Adipocyte (in vitro differentiated cells): Measurements from ENCODE around the gene TTF2.

Experiments
- DNase-seq: peaks from one replicate; pipeline ENCODE4 v3.0.0-alpha.2; 2015; ENCODE audit warnings: low read depth
- H3K27me3 ChIP-seq: replicated peaks from 2 replicates; pipeline ENCODE4 v1.7.0; 2013; ENCODE audit warnings: mild to moderate bottlenecking, low read length, moderate library complexity; ENCODE audit not compliant: control insufficient read depth, insufficient read depth
- H3K36me3 ChIP-seq: 2 replicates; pipeline ENCODE4 v1.7.0; 2013; ENCODE audit warnings: low read length, mild to moderate bottlenecking, moderate library complexity; ENCODE audit not compliant: control insufficient read depth, insufficient read depth, severe bottlenecking
- H3K4me1 ChIP-seq: 2 replicates; pipeline ENCODE4 v1.7.0; 2013; ENCODE audit warnings: mild to moderate bottlenecking, low read length, moderate library complexity; ENCODE audit not compliant: control insufficient read depth, insufficient read depth
- H3K4me3 ChIP-seq: 2 replicates; pipeline ENCODE4 v1.7.0; 2013; ENCODE audit warnings: mild to moderate bottlenecking, low read length, moderate library complexity
- H3K9ac ChIP-seq: 2 replicates; pipeline ENCODE4 v1.7.0; 2013; ENCODE audit warnings: mild to moderate bottlenecking, low read length, moderate library complexity
- H3K9me3 ChIP-seq: 2 replicates; pipeline ENCODE4 v1.7.0; 2013; ENCODE audit warnings: mild to moderate bottlenecking, low read length, moderate library complexity; ENCODE audit not compliant: control insufficient read depth

TTF2 gene

GRCh38 chr1:117122330-117123025 is 62.4 kb downstream of the TTF2 start:
- Histone ChIP-seq H3K4me1 (peaks cover 9% of the 10 kb centered on the region), H3K27me3 (peaks cover 4% of the 10 kb centered on the region), H3K9ac (peak overlapping the region; percentile 90), H3K4me3 (peak overlapping the region; percentile 91), H3K36me3 (no peaks in the 10 kb centered on the region), H3K9me3 (no peaks in the 10 kb centered on the region)
- DNase-seq = no peak

- Histone ChIP-seq H3K9ac (no peak overlapping the region), H3K4me3 (no peak overlapping the region), H3K27me3 (peaks cover 4% of the 10 kb centered on the region), H3K9me3 (no peaks in the 10 kb centered on the region), H3K36me3 (no peaks in the 10 kb centered on the region), H3K4me1 (peaks cover 15% of the 10 kb centered on the region)
- no peak for DNase-seq
Measured at GRCh38 chr1:117123274-117123673, 63.1 kb downstream of the TTF2 start.

- Histone ChIP-seq H3K4me3 (no peak overlapping the region), H3K36me3 (no peaks in the 10 kb centered on the region), H3K9ac (no peak overlapping the region), H3K4me1 (peaks cover 16% of the 10 kb centered on the region), H3K27me3 (peaks cover 4% of the 10 kb centered on the region), H3K9me3 (no peaks in the 10 kb centered on the region)
- DNase-seq = no peak
Measured at GRCh38 chr1:117124661-117125060, 64.5 kb downstream of the TTF2 start.

GRCh38 chr1:117127795-117128194 is 67.7 kb downstream of the TTF2 start:
- Histone ChIP-seq H3K4me1 (peaks cover 7% of the 10 kb centered on the region), H3K36me3 (no peaks in the 10 kb centered on the region), H3K4me3 (no peak overlapping the region), H3K9ac (no peak overlapping the region), H3K27me3 (peaks cover 4% of the 10 kb centered on the region), H3K9me3 (no peaks in the 10 kb centered on the region)
- peak; percentile 54 for DNase-seq

- peaks cover 4% of the 10 kb centered on the region for H3K27me3 ChIP-seq
Measured at GRCh38 chr1:117128323-117129079, 68.4 kb downstream of the TTF2 start.

GRCh38 chr1:117130526-117130925 is 70.4 kb downstream of the TTF2 start:
- Histone ChIP-seq H3K27me3 (peaks cover under 1% of the 10 kb centered on the region), H3K9me3 (no peaks in the 10 kb centered on the region), H3K36me3 (no peaks in the 10 kb centered on the region), H3K4me1 (peaks cover 7% of the 10 kb centered on the region), H3K9ac (no peak overlapping the region), H3K4me3 (no peak overlapping the region)
- DNase-seq = no peak

More at GRCh38 chr1:117128323-117129079, 68.4 kb downstream of the TTF2 start:
- Histone ChIP-seq H3K4me3 (no peak overlapping the region), H3K4me1 (peaks cover 7% of the 10 kb centered on the region), H3K9me3 (no peaks in the 10 kb centered on the region), H3K9ac (peak overlapping the region; percentile 19), H3K36me3 (no peaks in the 10 kb centered on the region)
- peak; percentile 87 for DNase-seq

- Histone ChIP-seq H3K9ac (no peak overlapping the region), H3K27me3 (no peaks in the 10 kb centered on the region), H3K4me3 (no peak overlapping the region), H3K4me1 (no peaks in the 10 kb centered on the region), H3K36me3 (no peaks in the 10 kb centered on the region), H3K9me3 (no peaks in the 10 kb centered on the region)
- no peak for DNase-seq
Measured at GRCh38 chr1:117135329-117135728, 75.2 kb downstream of the TTF2 start.

- Histone ChIP-seq H3K9me3 (no peaks in the 10 kb centered on the region), H3K9ac (no peak overlapping the region), H3K4me1 (no peaks in the 10 kb centered on the region), H3K4me3 (no peak overlapping the region), H3K36me3 (no peaks in the 10 kb centered on the region), H3K27me3 (no peaks in the 10 kb centered on the region)
- no peak for DNase-seq
Measured at GRCh38 chr1:117136749-117137148, 76.6 kb downstream of the TTF2 start.

- no peaks in the 10 kb centered on the region for H3K4me1 ChIP-seq
- DNase-seq = no peak
- H3K27me3 ChIP-seq = no peaks in the 10 kb centered on the region
- H3K36me3 ChIP-seq = no peaks in the 10 kb centered on the region
- H3K4me3 ChIP-seq = no peak overlapping the region
- H3K9me3 ChIP-seq = no peaks in the 10 kb centered on the region
- H3K9ac ChIP-seq = no peak overlapping the region
Measured at GRCh38 chr1:117137281-117137855, 77.2 kb downstream of the TTF2 start.

- no peaks in the 10 kb centered on the region for H3K9me3 ChIP-seq
- no peak for DNase-seq
- no peaks in the 10 kb centered on the region for H3K4me1 ChIP-seq
- H3K4me3 ChIP-seq = no peak overlapping the region
- no peaks in the 10 kb centered on the region for H3K36me3 ChIP-seq
- H3K27me3 ChIP-seq = no peaks in the 10 kb centered on the region
- no peak overlapping the region for H3K9ac ChIP-seq
Measured at GRCh38 chr1:117138106-117138505, 78.0 kb downstream of the TTF2 start.

- H3K4me1 ChIP-seq = no peaks in the 10 kb centered on the region
- no peak overlapping the region for H3K4me3 ChIP-seq
- H3K9ac ChIP-seq = no peak overlapping the region
- DNase-seq = no peak
- no peaks in the 10 kb centered on the region for H3K9me3 ChIP-seq
- no peaks in the 10 kb centered on the region for H3K36me3 ChIP-seq
- no peaks in the 10 kb centered on the region for H3K27me3 ChIP-seq
Measured at GRCh38 chr1:117138561-117138960, 78.4 kb downstream of the TTF2 start.
